ENCODE results near the gene NOL6.

The NOL6 gene

GRCh38 chr9:33468797-33469621, 4.7 kb downstream of the NOL6 start:
- no peak for DNase-seq (ENCODE audit: low spot score)
- H3K27ac ChIP-seq = peak overlapping the region; percentile 61; the same call in 1 of the 2 replicates
- POLR2A ChIA-PET (ENCODE audit: low non-redundant PET) = no interaction called here
- CTCF ChIA-PET = interaction anchor here (0.8 kb wide), 1 partner anchor 64 kb away, joined by 3 read pairs; no protein-coding TSS in a partner anchor
- no peak for TF ChIP-seq CTCF (conservative IDR thresholded peaks at IDR 0.05; ENCODE audit: low read depth)

DNA sequence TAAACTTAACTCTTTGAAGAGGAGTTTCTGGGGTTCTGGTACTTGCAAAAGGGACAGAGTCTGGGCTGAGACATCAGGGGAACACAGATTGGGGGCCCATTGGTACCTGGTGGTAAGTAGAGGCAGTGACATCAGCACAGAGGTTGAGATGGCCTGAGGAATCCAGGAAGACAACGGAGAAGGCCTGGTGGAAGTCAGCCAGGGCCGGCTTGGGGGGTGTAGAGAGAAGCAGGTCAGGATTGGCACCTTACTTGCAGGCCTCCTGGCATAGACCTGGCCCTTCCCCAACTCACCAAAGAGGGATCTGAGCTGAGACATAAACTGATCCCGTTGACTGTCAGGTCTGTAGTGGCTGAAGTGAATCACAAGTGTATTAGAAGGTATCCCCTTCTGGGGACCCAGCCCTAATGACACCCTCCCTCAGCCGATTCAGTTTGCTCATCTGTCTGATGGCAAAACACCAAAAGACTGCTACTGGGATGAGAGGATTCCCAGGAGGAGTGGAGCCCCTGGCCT, 5.5 kb downstream of the NOL6 start:
- DNase-seq (ENCODE audit: low spot score) = no peak
- TF ChIP-seq CTCF (conservative IDR thresholded peaks at IDR 0.05; ENCODE audit: low read depth) = no peak
- peak overlapping the region; percentile 61 for H3K27ac ChIP-seq
- CTCF ChIA-PET = interaction anchor here (0.8 to 2.5 kb wide), 3 partner anchors 16 to 63 kb away, joined by 3 to 15 read pairs (median 11); no protein-coding TSS in a partner anchor
- POLR2A ChIA-PET (ENCODE audit: low non-redundant PET) = no interaction called here

DNA sequence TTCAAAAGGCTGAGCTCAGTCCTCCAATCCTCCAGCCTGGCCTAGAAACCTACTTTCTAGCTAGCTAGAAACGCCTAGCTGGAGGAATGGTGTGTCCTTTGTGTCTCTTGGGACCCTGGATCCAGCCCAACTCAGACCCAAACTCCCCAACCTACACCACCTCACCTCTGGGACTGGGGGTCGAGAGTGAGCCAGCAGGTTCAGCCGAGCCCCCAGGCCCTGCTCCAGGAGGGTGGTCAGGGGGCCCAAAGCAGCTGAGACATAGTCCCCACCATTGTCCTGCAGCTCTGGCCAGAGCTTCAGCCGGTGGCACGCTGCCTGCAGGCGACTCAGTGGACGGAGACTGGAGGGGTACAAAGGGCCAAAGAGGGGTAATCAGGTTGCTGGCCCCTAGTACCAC, 6.2 kb downstream of the NOL6 start:
- ChIA-PET CTCF (interaction anchor here (0.9 to 2.5 kb wide), 10 partner anchors 15 to 277 kb away, joined by 3 to 33 read pairs (median 7); partner anchors contain the start of gene AQP3), POLR2A (ENCODE audit: low non-redundant PET) (no interaction called here)
- no peak for TF ChIP-seq CTCF (conservative IDR thresholded peaks at IDR 0.05; ENCODE audit: low read depth)
- no peak for DNase-seq (ENCODE audit: low spot score)
- H3K27ac ChIP-seq = peak overlapping the region; percentile 61

- TF ChIP-seq CTCF (conservative IDR thresholded peaks at IDR 0.05; ENCODE audit: low read depth) = peak; percentile 100
- peak overlapping the region; percentile 61 for H3K27ac ChIP-seq
- POLR2A ChIA-PET (ENCODE audit: low non-redundant PET) = no interaction called here
- DNase-seq (ENCODE audit: low spot score) = peak; percentile 65
- CTCF ChIA-PET = interaction anchor here (0.6 to 2.5 kb wide), 21 partner anchors 10 to 276 kb away, joined by 3 to 33 read pairs (median 5); partner anchors contain the start of gene AQP3
Observed at GRCh38 chr9:33466565-33467495, 6.9 kb downstream of the NOL6 start.

- TF ChIP-seq CTCF (conservative IDR thresholded peaks at IDR 0.05; ENCODE audit: low read depth) = no peak
- POLR2A ChIA-PET (ENCODE audit: low non-redundant PET) = no interaction called here
- CTCF ChIA-PET = interaction anchor here (0.6 to 2.5 kb wide), 18 partner anchors 9 to 94 kb away, joined by 3 to 33 read pairs (median 6); partner anchors contain the start of gene AQP3
- no peak for DNase-seq (ENCODE audit: low spot score)
- peak overlapping the region; percentile 61 for H3K27ac ChIP-seq
Observed at GRCh38 chr9:33465596-33466564, 7.8 kb downstream of the NOL6 start.
